ENCODE measurements around the gene P2RY8.
"Not testable (repeated sequence)": the region's sequence is repeated elsewhere in the genome, so short reads cannot be mapped to it uniquely, and the experiment has no call there.

P2RY8 gene

DNA sequence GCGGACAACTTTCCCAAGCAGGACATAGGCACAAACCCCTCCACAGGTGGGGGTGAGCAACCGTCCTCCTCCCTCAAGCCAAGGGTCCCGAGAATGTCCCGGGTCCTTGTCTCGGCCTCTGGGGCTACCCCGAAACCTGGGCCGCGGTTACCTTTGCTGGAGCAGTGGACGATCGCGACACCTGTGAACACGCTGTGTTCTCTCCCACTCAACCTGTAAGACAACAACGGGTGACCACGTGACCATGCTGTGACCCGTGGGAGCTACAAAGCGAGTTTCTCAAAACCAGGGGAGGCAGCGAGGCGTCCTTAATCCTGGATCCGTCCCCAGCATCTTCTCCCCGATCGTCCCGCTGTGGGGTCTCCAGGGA, 102.1 kb downstream of the P2RY8 start:
- no peak for DNase-seq (ENCODE audit: low spot score)
- in situ Hi-C loops (cut with MboI; ENCODE audit: low pct_unique_long_range_greater_than_20kb, low sequenced_read_pairs, unreplicated experiment) = no loop called here
- TF ChIP-seq, protein P1, sequence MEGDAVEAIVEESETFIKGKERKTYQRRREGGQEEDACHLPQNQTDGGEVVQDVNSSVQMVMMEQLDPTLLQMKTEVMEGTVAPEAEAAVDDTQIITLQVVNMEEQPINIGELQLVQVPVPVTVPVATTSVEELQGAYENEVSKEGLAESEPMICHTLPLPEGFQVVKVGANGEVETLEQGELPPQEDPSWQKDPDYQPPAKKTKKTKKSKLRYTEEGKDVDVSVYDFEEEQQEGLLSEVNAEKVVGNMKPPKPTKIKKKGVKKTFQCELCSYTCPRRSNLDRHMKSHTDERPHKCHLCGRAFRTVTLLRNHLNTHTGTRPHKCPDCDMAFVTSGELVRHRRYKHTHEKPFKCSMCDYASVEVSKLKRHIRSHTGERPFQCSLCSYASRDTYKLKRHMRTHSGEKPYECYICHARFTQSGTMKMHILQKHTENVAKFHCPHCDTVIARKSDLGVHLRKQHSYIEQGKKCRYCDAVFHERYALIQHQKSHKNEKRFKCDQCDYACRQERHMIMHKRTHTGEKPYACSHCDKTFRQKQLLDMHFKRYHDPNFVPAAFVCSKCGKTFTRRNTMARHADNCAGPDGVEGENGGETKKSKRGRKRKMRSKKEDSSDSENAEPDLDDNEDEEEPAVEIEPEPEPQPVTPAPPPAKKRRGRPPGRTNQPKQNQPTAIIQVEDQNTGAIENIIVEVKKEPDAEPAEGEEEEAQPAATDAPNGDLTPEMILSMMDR (IDR thresholded peaks at IDR 0.05; ENCODE audit: extremely low read depth, insufficient read depth, missing control alignments) = no peak

DNA sequence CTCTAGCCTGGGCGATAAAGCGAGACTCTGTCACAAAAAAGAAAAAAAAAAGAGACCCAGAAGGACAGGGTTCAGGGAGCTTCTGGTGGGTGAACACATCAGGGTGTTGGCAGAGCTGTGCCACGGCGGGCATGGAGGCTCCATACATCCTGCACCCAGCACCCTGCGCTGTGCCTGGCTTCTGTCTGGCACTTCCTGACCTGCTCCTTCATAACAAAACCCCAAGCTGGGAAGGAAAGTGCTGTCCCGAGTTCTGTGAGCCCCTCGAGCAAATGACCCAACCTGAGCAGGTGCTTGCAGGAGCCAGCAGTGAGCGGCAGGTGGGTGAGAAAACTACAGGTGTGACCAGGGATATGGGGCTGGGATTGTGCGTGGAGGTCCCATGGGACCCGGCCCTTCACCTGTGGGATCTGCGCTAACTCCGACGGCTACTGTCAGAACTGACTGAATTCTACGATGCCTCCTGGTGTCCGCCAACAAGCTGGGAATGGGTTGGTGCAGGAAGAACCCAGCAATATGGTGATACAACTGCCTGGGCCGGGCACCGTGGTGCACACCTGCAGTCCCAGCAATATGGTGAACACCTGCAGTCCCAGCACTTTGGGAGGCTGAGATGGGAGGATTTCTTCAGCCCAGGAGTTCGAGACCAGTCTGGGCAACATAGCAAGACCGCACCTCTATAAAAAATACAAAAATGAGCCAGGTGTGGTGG, 103.2 kb downstream of the P2RY8 start:
- in situ Hi-C loops (cut with MboI; ENCODE audit: low pct_unique_long_range_greater_than_20kb, low sequenced_read_pairs, unreplicated experiment) = no loop called here
- no peak for DNase-seq (ENCODE audit: low spot score)
- TF ChIP-seq, protein P1 (IDR thresholded peaks at IDR 0.05; ENCODE audit: extremely low read depth, insufficient read depth, missing control alignments) = no peak

DNA sequence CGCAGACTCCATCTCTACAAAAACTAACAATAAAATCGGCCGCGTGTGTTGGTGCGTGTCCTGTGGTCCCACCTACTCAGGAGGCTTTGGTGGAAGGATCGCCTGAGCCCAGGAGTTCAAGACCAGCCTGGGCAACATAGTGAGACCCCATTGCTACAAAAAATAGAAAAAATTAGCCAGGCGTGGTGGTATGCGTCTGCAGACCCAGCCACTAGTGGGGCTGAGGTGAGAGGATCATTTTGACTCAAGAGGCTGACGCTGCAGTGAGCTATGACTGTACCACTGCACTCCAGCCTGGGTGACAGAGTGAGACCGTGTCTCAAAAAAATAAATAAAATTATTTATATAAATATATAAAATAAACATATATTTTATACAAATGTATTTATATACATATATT, 106.5 kb downstream of the P2RY8 start:
- TF ChIP-seq, protein P1 (IDR thresholded peaks at IDR 0.05; ENCODE audit: extremely low read depth, insufficient read depth, missing control alignments) = no peak

DNA sequence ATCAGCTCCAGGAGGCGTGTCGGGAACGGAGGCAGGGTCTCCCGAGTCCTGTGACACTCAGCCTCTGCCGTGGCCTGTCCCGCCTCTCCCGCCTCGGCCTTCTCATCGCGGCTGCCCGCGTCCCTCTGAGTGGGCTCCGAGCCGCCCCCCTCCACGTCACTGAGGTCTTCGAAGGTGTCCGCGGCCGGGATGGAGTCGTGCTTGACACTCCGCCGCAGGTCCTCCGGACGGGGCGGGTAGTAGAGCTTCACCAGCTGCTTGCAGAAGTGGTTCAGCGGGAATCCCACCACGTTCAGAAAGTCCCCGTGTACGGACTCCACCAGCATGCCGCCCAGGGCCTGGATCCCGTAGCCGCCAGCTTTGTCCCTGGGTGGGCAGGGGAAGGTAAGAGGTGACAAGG, 109.2 kb downstream of the P2RY8 start:
- DNase-seq (ENCODE audit: low spot score) = no peak
- in situ Hi-C loops (cut with MboI; ENCODE audit: low pct_unique_long_range_greater_than_20kb, low sequenced_read_pairs, unreplicated experiment) = no loop called here
- TF ChIP-seq, protein P1 (IDR thresholded peaks at IDR 0.05; ENCODE audit: extremely low read depth, insufficient read depth, missing control alignments) = no peak

More for the DNA sequence above, 106.5 kb downstream of the P2RY8 start:
- in situ Hi-C loops (cut with MboI; ENCODE audit: low pct_unique_long_range_greater_than_20kb, low sequenced_read_pairs, unreplicated experiment) = no loop called here
- no peak for DNase-seq (ENCODE audit: low spot score)

DNA sequence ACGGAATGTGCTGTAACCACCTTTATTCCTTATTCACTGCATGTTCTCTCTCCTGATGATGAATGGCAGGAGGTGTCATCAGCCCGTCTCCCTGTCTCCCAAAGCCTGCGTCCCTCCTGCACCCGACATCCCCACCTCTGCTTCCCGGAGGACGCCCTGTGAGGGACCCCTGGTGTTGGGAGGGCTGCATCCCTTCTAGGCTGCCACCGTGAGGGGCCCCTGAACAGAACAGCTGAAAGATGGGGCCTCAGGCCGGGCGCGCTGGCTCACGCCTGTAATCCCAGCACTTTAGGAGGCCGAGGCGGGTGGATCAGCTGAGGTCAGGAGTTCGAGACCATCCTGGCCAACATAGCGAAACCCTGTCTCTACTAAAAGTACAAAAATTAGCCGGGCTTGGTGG, 110.7 kb downstream of the P2RY8 start:
- in situ Hi-C loops (cut with MboI; ENCODE audit: low pct_unique_long_range_greater_than_20kb, low sequenced_read_pairs, unreplicated experiment); DNase-seq (ENCODE audit: low spot score): not testable (repeated sequence)

DNA sequence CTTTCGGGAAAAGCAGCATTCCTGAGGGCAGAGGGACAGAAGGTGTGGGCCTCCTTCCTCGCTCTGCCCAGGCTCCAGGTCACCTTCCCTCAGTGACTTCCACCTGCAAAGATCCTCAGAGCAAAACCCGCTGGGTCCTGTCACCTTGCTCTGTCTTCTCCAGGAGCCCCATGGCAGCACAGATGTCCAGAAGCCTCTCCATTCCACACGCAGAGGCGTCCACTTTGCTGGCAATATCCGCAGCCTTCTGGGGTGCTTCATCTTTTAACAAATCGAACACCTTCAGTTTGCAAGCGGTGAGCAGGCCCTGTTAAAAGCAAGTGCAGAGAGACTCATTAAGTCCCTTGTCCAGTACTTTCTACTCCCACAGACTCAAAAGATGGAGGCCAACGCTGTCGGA, 111.6 kb downstream of the P2RY8 start:
- in situ Hi-C loops (cut with MboI; ENCODE audit: low pct_unique_long_range_greater_than_20kb, low sequenced_read_pairs, unreplicated experiment) = no loop called here
- TF ChIP-seq, protein P1 (IDR thresholded peaks at IDR 0.05; ENCODE audit: extremely low read depth, insufficient read depth, missing control alignments) = no peak
- DNase-seq (ENCODE audit: low spot score) = no peak

DNA sequence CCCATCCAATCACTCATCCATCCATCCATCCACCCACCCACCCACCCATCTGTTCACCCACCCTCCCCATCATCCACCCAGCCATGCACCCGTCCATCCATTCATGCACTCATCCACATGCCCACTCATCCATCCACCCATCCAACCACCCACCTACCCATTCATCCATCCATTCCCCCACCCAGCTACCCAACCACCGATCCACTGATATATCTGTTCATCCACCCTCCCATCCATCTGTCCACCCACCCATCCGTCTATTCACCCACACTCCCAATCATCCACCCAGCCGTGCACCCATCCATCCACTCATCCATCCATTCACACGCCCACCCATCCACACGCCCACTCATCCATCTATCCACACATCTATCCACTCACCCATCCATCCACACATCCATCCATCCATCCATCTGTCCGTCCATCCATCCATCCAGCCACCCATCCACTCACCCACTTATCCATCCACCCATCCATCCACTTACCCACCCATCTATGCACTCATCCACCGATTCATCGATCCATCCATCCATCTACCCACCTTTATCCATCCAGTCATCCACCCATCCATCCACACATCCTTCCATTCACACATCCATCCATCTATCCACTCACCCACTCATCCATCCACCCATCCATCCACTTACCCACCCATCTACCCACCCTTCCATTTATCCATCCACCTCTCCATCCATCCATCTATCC, 112.7 kb downstream of the P2RY8 start:
- DNase-seq (ENCODE audit: low spot score) = no peak
- in situ Hi-C loops (cut with MboI; ENCODE audit: low pct_unique_long_range_greater_than_20kb, low sequenced_read_pairs, unreplicated experiment) = no loop called here

More for the DNA sequence above, 112.7 kb downstream of the P2RY8 start:
- TF ChIP-seq, protein P1 (IDR thresholded peaks at IDR 0.05; ENCODE audit: extremely low read depth, insufficient read depth, missing control alignments) = no peak

All from GM13977 (cell line).